ENCODE data around the gene BCAS4. TPM values are rescaled to one million over a fixed set of nuclear protein-coding genes. Genes with fewer than 3 reads are reported as not detected.
A peak's percentile ranks its signal among the peaks of the same experiment; 100 is the strongest.

The BCAS4 gene
- total RNA-seq, 1 experiment from 2014 or later, result 34.8 TPM

DNA sequence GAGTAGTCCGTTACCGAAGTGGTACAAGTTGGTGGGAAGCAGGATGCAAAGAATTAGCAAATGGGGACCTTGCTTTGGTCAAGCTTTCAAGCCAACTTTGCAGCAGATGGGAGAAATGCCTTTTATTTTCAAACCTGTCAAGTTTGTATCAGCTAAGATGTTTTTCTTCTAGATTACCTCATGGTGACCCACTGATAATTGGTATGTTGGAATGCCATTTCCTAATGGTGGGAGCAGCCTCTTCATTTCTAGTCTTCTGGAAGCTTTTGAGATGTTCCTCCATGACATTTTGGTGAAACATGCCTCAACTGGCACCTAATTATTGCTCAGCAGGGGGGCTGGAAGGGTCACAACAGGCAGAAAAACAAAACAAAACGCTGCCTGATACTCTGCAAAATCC lies 92.7 kb downstream of the BCAS4 start:
- TF ChIP-seq TCF7L2 (IDR thresholded peaks at IDR 0.05; ENCODE audit: low read depth, low read length) (no peak), SIN3A (IDR thresholded peaks at IDR 0.05; ENCODE audit: borderline replicate concordance, insufficient read depth, low read depth, low read length) (no peak), POLR2AphosphoS5 (IDR thresholded peaks at IDR 0.05; ENCODE audit: low read depth, low read length) (no peak)
- TF ChIP-seq, protein P1, sequence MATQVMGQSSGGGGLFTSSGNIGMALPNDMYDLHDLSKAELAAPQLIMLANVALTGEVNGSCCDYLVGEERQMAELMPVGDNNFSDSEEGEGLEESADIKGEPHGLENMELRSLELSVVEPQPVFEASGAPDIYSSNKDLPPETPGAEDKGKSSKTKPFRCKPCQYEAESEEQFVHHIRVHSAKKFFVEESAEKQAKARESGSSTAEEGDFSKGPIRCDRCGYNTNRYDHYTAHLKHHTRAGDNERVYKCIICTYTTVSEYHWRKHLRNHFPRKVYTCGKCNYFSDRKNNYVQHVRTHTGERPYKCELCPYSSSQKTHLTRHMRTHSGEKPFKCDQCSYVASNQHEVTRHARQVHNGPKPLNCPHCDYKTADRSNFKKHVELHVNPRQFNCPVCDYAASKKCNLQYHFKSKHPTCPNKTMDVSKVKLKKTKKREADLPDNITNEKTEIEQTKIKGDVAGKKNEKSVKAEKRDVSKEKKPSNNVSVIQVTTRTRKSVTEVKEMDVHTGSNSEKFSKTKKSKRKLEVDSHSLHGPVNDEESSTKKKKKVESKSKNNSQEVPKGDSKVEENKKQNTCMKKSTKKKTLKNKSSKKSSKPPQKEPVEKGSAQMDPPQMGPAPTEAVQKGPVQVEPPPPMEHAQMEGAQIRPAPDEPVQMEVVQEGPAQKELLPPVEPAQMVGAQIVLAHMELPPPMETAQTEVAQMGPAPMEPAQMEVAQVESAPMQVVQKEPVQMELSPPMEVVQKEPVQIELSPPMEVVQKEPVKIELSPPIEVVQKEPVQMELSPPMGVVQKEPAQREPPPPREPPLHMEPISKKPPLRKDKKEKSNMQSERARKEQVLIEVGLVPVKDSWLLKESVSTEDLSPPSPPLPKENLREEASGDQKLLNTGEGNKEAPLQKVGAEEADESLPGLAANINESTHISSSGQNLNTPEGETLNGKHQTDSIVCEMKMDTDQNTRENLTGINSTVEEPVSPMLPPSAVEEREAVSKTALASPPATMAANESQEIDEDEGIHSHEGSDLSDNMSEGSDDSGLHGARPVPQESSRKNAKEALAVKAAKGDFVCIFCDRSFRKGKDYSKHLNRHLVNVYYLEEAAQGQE (IDR thresholded peaks at IDR 0.05; ENCODE audit: insufficient read depth in 1 of 2, low read depth in 2 of 2, low read length in 1 of 2), result no peak
- TF ChIP-seq, protein P2, sequence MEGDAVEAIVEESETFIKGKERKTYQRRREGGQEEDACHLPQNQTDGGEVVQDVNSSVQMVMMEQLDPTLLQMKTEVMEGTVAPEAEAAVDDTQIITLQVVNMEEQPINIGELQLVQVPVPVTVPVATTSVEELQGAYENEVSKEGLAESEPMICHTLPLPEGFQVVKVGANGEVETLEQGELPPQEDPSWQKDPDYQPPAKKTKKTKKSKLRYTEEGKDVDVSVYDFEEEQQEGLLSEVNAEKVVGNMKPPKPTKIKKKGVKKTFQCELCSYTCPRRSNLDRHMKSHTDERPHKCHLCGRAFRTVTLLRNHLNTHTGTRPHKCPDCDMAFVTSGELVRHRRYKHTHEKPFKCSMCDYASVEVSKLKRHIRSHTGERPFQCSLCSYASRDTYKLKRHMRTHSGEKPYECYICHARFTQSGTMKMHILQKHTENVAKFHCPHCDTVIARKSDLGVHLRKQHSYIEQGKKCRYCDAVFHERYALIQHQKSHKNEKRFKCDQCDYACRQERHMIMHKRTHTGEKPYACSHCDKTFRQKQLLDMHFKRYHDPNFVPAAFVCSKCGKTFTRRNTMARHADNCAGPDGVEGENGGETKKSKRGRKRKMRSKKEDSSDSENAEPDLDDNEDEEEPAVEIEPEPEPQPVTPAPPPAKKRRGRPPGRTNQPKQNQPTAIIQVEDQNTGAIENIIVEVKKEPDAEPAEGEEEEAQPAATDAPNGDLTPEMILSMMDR (IDR thresholded peaks at IDR 0.05), result no peak
- ATAC-seq, result no peak
- Histone ChIP-seq H3K27ac (ENCODE audit: low read length) (no peak overlapping the region), H3K9me3 (ENCODE audit: control insufficient read depth, insufficient read depth, low read depth, low read length) (no peaks in the 10 kb centered on the region), H3K4me3 (ENCODE audit: low read depth in 2 of 2, low read length in 2 of 2) (no peak overlapping the region), H3K27me3 (ENCODE audit: control insufficient read depth, insufficient read depth, low read length) (no peaks in the 10 kb centered on the region), H3K36me3 (ENCODE audit: control insufficient read depth, insufficient read depth, low read length) (peaks cover 4% of the 10 kb centered on the region; the same call in 1 of the 2 replicates), H3K4me1 (ENCODE audit: control insufficient read depth, insufficient read depth, low read length) (no peaks in the 10 kb centered on the region)
- no TSS peak for BruUV-seq (replicated peaks)
- ChIA-PET CTCF (no interaction called here), POLR2A (interaction anchor here (0.6 kb wide), 1 partner anchor 41 kb away, joined by 3 read pairs; no protein-coding TSS in a partner anchor)
- in situ Hi-C loops (cut with HindIII; ENCODE audit: low pct_unique_long_range_greater_than_20kb, low sequenced_read_pairs), result no loop called here
- no peak for DNase-seq (ENCODE audit: low read depth, low spot score)
- intact Hi-C loops (cut with micrococcal nuclease; ENCODE audit: unreplicated experiment), result no loop called here

DNA sequence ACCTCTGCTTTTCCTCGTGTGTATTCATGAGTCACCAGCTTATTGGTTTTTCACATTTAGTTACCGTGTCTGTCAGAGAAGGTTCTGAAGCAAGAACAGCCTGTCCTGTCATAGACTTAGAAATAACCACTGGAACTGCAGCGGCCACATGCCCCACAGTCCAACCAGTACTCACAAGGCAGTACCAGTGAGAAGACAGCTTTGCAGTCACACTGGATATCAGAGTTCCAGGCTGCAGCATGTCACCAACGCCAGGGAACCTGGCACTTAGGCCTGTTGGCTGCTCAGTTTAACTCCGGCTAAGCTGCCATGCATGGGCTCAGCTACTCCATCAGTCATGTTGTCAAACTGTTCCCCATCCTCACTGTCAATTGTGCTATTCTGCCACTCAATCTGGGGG lies 96.3 kb downstream of the BCAS4 start:
- ATAC-seq, result peak; percentile 35; the same call in 1 of the 2 replicates
- in situ Hi-C loops (cut with HindIII; ENCODE audit: low pct_unique_long_range_greater_than_20kb, low sequenced_read_pairs), result no loop called here
- POLR2A ChIA-PET, result no interaction called here

DNA sequence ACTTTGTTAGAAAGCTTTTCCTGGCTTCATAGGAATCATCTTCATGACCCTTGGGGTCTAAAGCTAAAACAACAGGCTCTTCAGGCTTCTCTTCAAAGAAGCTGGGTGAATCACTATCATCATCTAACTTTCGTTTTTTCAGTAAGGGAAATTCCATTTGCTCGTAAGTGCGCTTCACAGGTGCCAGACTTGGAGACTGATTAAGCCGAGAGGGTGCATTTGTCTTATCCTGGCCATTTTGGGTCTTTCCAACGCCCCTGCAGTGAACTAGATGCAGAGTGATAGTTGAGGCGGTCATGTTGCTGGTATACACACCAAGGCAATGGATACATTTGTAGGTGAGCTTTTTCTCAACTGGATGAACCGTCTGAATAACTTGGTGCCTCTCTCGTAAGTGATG lies 97.5 kb downstream of the BCAS4 start:
- intact Hi-C loops (cut with micrococcal nuclease; ENCODE audit: unreplicated experiment) (no loop called here), in situ Hi-C loops (cut with HindIII; ENCODE audit: low pct_unique_long_range_greater_than_20kb, low sequenced_read_pairs) (no loop called here)
- Histone ChIP-seq H3K4me3 (ENCODE audit: low read depth in 2 of 2, low read length in 2 of 2) (no peak overlapping the region), H3K27ac (ENCODE audit: low read length) (no peak overlapping the region), H3K9me3 (ENCODE audit: control insufficient read depth, insufficient read depth, low read depth, low read length) (no peaks in the 10 kb centered on the region), H3K4me1 (ENCODE audit: control insufficient read depth, insufficient read depth, low read length) (no peaks in the 10 kb centered on the region), H3K27me3 (ENCODE audit: control insufficient read depth, insufficient read depth, low read length) (no peaks in the 10 kb centered on the region), H3K36me3 (ENCODE audit: control insufficient read depth, insufficient read depth, low read length) (peaks cover 20% of the 10 kb centered on the region)
- ChIA-PET CTCF (no interaction called here), POLR2A (no interaction called here)
- DNase-seq (ENCODE audit: low read depth, low spot score) (no peak), ATAC-seq (no peak)
- no peak for TF ChIP-seq SIN3A (IDR thresholded peaks at IDR 0.05; ENCODE audit: borderline replicate concordance, insufficient read depth, low read depth, low read length)
- no peak for TF ChIP-seq TCF7L2 (IDR thresholded peaks at IDR 0.05; ENCODE audit: low read depth, low read length)
- TF ChIP-seq POLR2AphosphoS5 (IDR thresholded peaks at IDR 0.05; ENCODE audit: low read depth, low read length), result no peak
- TF ChIP-seq, protein P1 (IDR thresholded peaks at IDR 0.05; ENCODE audit: insufficient read depth in 1 of 2, low read depth in 2 of 2, low read length in 1 of 2), result no peak
- no TSS peak for BruUV-seq (replicated peaks)

More for the DNA sequence above, 96.3 kb downstream of the BCAS4 start:
- no peaks in the 10 kb centered on the region for H3K4me1 ChIP-seq (ENCODE audit: control insufficient read depth, insufficient read depth, low read length)
- intact Hi-C loops (cut with micrococcal nuclease; ENCODE audit: unreplicated experiment), result no loop called here
- H3K9me3 ChIP-seq (ENCODE audit: control insufficient read depth, insufficient read depth, low read depth, low read length), result no peaks in the 10 kb centered on the region
- CTCF ChIA-PET, result no interaction called here
- DNase-seq (ENCODE audit: low read depth, low spot score), result no peak
- BruUV-seq (replicated peaks), result no TSS peak
- no peak overlapping the region for H3K4me3 ChIP-seq (ENCODE audit: low read depth in 2 of 2, low read length in 2 of 2)
- H3K27me3 ChIP-seq (ENCODE audit: control insufficient read depth, insufficient read depth, low read length), result no peaks in the 10 kb centered on the region
- H3K36me3 ChIP-seq (ENCODE audit: control insufficient read depth, insufficient read depth, low read length), result peaks cover 20% of the 10 kb centered on the region
- TF ChIP-seq TCF7L2 (IDR thresholded peaks at IDR 0.05; ENCODE audit: low read depth, low read length) (no peak), POLR2AphosphoS5 (IDR thresholded peaks at IDR 0.05; ENCODE audit: low read depth, low read length) (peak; percentile 8; the same call in 1 of the 2 replicates)
- H3K27ac ChIP-seq (ENCODE audit: low read length), result no peak overlapping the region

All from Panc1 (cell line).